Measurements from ENCODE around the gene DLGAP5.
A peak's percentile ranks its signal among the peaks of the same experiment; 100 is the strongest.

DLGAP5 gene

GRCh38 chr14:55107766-55108554 is 83.4 kb downstream of the DLGAP5 start:
- DNase-seq = peak; percentile 87

DNA sequence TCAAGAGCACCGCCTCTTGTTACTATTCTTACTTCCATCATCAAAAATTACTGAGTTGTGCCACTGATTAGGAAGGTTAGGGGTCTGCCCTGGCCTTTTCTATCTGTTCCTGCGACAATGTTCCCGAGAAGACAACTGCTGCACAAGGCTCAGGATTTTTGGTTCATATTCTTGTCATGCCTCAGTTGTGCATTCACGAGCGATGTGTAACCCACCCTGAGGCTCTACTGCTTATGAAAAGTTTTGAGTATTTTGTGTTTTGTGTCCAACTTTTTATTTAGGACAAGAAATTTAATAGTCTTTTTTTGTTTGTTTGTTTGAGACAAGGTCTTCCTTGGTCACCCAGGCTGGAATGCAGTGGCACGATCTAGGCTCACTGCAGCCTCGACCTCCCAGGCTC is 85.4 kb downstream of the DLGAP5 start:
- no peak for DNase-seq

DNA sequence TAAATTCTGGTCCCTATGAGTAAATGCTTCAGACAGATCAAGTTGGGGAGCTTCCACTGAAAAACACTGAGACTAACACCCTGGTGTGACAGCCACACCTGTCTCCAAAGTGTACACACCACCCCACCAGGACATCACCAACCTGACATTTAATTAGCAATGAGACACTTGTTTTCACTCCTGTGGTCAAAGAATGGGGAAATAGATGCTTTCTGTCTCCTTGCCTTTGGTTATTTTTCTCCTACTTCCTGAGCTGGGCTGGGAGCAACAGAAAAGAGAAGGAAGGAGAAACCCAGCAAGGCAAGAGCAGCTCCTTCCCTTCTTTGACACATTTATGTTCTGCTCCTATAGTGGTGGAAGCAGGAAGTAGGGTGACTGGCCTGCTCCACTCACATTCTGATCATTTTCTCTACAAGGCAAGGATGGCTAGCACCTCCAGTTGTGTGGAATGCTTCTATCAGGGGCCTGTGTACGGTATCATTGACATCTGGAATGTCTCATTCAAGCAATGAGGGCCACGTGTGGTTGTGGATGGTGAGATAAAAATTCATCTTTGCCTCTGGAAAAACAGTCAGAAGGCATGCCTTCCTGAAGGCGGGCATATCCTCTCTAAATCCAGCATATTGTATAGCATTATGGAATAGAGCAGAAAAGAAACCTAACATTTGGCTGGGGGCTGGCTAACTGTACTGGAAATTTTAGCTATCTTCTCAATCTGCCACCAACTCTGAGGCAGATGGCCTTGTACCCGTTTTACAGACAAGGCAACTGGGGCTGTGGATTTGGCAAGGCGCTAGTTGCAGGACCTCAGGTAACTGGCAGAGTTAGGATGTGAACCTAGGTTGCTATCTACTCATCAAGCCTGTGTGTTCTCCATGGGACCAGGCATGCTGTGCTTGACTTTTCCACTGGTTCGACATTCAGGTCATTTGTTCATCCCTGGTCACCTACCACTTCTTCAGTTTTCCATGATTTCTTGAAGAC is 87.1 kb downstream of the DLGAP5 start:
- DNase-seq = no peak

GRCh38 chr14:55103005-55103640 is 88.3 kb downstream of the DLGAP5 start:
- peak; percentile 99 for DNase-seq

GRCh38 chr14:55102141-55102621 is 89.2 kb downstream of the DLGAP5 start:
- DNase-seq = peak; percentile 85

DNA sequence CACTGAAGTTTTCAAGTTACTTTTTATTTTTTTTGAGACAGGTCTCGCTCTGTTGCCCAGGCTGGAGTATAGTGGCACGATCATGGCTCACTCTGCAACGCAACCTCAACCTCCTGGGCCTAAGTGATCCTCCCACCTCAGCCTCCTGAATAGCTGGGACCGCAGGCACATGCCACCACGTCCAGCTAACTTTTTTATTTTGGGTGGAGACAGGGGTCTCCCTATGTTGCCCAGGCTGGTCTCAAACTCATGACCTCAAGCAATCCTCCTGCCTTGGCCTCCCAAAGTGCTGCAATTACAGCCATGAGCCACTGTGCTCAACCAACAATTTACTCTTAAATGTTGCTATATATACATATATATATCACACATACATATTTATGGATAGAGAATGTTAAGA is 89.7 kb downstream of the DLGAP5 start:
- DNase-seq = no peak

- no peak for DNase-seq
These were observed 91.6 kb downstream of the DLGAP5 start for GRCh38 chr14:55099756-55100155.

GRCh38 chr14:55098561-55098898 is 92.9 kb downstream of the DLGAP5 start:
- no peak for DNase-seq

All from islet precursor cell (in vitro differentiated cells).